GOT3 (cell line): ENCODE results near the gene SEC23B.
"Not testable (repeated sequence)": the region's sequence is repeated elsewhere in the genome, so short reads cannot be mapped to it uniquely, and the experiment has no call there.

ENCODE experiments used
- DNase-seq: peaks from one replicate; lab custom pipeline; 2025; ENCODE audit warnings: mixed read lengths; lab: John Stamatoyannopoulos, UW

The SEC23B gene

DNA sequence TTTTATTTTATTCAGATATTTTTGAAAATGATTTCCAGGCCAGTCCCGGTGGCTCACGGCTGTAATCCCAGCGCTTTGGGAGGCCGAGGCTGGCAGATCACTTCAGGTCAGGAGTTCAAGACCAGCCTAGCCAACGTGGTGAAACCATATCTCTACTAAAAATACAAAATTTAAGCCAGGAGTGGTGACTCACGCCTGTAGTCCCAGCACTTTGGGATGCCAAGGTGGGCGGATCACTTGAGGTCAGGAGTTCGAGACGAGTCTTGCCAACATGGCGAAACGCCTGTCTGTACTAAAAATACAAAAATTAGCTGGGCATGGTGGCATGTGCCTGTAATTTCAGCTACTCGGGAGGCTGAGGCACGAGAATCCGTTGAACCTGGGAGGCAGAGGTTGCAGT, 19.0 kb downstream of the SEC23B start:
- not testable (repeated sequence) for DNase-seq

DNA sequence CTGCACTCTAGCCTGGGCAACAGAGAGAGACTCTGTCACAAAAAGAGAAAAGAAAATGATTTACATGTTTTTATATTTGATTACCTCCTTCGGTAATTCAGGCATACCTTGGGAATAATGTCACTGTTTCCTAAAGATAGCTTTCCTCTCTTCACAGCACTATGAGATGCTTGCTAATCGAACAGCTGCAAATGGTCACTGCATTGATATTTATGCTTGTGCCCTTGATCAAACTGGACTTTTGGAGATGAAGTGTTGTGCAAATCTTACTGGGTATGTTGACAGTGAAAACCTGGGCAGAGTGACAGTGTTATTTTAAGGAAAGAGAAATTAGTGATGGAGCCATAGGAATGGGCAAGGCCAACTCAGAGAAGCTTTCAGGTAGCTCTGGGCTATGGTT, 19.6 kb downstream of the SEC23B start:
- no peak for DNase-seq

DNA sequence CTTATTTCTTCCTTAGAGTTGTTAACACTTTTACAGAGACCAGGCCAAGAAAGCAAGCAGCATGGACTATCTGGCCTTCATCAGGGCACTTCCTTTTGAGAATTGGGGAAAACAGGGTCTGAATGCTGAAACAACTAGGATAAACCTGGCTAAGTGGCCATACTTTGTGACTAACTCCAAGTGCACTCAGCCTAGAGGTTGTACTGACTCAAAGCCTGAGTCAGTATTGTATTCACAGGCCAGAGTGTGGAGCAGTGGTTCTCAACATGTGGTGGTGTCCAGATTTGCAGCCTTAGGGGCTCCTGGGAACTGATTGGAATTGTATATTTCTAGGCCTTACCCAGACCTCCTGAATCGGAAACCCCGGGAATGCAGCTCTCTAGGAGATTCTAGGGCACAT, 20.1 kb downstream of the SEC23B start:
- no peak for DNase-seq

DNA sequence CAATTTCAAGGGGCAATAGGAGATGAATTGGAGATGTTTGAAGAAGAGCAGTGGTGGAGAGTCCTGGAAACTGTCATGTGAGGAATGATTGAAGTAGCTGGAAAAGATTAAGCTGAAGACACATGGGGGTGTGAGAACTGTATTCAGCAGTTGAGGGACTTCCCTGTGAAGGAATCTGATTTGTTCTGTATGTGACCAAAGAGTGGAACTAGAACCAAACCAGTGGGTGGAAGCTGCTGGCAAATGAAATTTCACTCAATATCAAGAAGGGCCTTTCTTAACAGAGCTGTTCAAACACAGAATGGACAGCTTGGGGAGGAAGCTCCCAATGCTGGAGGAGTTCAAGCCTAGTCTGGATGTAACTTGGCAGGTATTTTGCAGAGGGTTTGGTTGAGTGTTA, 21.3 kb downstream of the SEC23B start:
- DNase-seq, result no peak

DNA sequence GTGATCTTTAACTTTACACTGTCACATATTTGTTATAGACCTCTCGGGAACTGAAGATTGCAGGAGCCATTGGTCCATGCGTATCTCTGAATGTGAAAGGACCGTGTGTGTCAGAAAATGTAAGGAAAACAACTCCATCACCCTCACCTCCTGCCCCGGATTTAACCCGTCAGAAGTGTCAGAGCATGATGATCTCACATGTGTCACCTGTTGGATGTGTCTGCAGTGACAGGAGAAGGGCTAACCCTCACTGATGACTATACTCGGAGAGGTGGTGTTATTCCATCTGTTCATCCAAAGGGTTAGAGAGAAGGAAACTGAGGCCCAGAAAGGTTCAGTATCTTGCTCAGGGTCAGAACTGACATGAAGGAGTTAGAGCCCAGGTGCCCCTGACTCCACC, 24.9 kb downstream of the SEC23B start:
- no peak for DNase-seq

DNA sequence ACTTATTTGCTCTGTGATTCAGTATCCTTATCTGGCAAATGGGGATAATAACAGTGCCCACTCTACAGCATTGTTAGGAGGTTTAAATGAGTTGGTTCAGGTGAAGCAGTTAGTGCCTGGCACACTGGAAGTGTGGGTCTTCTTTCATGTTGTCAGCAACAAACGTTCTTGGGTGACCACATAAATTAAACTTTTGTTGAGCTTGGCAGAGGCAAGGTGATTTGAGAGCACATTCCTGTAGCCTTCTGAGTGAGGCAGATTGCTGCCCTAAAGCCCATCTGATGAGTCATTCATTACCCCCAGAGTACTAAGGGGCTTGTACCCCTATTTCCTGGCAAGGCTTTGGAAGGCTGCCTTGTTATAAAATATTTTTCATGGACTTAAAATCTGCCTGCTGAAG, 25.8 kb downstream of the SEC23B start:
- no peak for DNase-seq

DNA sequence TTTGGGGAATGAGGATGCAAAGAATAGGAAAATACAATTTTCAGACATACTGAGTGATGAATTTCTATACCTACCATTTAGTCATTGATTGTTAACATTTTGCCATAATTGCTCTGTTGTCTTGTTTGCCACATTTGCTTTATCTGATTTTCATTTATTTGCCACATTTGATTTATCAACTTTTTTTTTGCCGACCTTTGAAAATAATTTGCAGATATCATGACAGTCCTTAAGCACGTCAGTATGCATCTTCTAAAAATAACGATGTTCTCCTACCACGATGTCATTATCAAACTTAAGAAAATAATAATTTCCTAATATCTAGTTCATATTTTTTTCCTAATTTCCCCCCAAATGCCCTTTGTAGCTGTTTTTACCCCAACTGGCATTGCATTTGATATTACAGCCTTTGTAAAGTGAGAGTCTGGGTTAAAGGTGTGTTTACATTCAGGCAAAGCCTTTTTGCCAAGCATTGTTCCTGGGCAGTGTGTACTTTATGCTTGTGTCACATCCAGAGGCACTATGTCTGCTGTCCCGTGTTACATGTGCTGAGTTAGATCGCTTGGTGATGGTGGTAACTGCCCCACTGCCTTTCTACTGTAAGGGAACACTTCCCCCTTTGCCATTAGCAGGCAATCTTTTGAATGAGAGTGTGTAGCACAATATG, 26.4 kb downstream of the SEC23B start:
- DNase-seq, result no peak

DNA sequence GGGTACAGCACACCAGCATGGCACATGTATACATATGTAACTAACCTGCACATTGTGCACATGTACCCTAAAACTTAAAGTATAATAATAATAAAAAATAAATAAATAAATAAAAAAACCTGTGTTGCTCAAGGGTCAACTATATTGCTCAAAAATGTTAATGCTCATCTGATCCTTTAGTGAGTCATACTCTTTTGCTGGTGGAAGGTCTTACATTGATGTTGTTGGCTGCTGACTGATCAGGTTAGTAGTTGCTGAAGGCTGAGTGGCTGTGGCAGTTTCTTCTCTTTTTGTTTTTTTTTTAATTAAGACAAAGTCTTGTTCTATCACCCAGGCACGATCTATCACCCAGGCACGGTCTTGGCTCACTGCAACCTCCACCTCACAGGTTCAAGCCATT, 29.9 kb downstream of the SEC23B start:
- no peak for DNase-seq

DNA sequence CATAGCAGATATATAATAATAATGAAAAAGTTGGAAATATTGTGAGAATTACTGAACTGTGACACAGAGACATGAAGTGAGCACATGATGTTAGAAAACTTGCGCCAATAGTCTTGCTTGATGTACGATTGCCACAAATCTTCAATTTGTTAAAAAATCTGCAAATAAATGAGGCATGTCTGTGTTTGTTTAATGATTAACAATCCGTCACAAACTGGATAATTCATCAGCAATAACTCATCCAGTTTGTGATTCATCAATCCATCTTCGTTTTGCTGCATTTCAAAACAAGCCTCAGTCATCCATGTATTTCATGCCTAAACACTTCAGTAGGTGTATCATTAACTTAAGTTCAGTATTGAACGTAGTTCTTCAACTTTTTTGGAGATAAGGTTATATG, 34.0 kb downstream of the SEC23B start:
- no peak for DNase-seq

DNA sequence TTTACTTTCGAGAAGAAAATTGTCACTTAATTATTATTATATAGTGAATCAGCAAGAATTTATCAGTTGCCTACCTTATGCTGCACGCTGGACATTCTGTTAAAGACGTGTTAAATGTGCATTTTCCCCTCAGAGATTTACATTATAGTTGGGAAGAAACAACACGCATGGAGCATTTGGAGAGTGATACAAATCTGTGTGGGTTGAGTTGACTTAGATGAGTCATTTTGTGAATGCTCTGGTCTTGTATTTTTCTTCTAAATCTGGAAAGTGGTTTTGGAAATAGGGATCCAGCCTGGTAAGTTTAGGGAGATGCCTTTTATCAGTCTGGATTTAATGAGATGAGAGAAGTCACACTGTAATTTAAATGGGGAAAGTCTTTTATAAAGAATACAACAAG, 35.5 kb downstream of the SEC23B start:
- DNase-seq, result no peak

DNA sequence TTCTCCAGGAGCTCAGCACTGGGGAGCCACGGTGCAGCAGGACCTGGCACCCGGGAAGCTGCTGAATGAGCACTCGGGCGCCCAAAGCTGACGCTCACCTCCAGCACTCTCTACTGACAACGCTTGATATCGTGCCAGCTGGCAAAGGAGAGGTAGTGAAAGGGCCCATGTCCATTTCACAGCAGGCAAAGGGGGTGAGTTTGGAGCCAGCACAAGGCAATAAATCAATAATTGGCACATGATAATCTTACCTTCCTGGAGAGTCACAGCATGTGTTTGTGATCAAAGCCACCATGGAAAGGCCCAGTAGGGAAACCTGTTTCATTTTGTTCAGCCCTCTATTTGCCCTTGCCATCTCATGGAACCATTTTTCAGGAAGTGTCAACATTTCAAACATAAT, 36.2 kb downstream of the SEC23B start:
- no peak for DNase-seq

DNA sequence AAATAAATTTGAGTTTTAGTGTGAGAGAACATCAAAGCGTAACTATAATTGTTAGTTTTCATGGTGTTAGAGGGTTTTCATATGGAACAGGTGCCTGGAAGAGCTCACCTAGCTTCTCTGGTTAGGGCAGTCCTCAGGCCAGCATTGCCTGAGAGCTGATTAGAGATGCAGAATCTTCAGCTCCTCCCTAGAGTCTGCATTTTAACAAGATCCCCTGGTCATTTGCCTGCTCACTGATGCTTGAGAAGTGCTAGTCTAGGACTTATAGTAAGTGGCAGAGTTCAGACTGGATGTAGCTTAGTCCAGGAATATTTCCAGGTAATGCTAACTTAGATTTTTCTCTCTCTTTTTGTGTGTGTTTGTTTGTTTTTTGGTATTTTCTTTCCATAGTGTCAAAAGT, 37.8 kb downstream of the SEC23B start:
- DNase-seq, result no peak

DNA sequence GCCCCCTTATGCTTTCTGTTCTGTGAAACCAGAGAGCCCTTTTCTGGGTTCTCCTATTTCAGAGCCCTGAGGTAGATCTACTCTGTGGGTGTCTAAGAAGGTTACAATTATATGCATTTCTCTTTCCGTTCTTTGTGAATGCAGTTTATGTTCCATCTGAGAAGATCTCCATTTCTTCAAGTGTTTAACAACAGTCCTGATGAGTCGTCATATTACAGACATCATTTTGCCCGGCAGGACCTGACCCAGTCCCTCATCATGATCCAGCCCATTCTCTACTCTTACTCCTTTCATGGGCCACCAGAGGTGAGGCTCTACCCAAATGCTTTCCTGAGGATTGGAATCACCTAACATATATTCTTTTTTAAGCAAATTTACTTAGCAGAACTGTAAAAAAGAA, 40.7 kb downstream of the SEC23B start:
- no peak for DNase-seq

DNA sequence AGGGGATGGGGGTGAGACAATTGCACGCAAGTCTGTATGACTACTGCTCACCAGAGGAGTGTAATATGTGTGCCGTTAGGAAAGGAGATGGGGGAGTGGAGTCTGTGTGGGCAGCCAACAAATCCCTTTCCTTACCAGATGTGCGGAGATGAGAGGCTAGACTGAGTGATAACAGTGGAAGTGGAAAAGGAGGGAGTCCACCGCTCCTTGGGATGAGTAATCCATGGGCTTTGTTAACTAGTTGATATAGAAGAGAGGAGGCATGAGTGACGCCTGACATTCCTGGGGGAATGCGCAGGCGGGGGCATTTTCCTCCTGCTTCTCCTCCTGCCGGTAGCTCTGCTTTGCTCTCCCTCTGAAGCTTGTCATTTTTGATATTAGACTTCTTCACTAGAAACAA, 46.0 kb downstream of the SEC23B start:
- DNase-seq, result no peak

DNA sequence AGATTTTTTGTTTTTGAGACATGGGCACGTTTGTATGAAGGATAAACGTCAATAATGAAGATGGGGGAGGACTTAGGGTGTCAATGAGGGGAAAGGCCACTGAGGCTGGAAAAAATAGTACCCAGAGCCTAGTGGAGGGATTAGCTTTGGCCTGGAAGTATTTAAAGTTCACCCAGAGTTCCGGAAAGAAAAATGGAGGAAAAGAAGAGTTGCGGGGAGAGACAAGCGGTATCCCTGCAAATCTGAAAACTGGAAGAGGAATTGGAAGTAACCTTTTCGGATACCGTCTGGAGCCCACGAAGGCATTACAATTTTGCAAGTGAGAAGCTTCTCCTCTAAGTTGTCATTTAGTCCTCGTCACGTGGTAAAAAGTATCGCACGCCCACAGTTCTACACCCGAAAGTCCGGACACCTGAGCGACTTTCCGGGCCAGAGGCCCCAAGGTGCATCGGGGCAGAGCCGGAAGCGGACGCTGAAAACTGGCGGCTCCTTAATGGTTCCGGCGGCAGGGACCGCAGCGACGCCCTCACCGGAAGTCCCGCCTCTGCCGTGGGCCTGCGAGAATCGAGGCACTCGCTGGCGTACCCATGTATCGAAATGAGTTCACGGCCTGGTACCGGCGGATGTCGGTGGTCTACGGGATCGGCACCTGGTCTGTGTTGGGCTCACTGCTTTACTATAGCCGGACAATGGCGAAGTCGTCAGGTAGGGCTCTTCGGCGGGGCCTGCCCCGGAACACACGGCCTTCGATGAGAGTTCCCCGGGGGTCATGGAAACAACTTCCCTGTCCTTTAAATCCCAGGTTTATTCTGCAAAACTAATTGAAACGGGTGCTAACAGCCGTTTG, 59.4 kb downstream of the SEC23B start, which contains the start of gene SMIM26:
Gene SMIM26, plus strand, starts transcription at position 541 of the 847 bp plus-strand sequence. Its CDS starts 47 bp downstream, at position 588.
- peak; percentile 73 for DNase-seq

DNA sequence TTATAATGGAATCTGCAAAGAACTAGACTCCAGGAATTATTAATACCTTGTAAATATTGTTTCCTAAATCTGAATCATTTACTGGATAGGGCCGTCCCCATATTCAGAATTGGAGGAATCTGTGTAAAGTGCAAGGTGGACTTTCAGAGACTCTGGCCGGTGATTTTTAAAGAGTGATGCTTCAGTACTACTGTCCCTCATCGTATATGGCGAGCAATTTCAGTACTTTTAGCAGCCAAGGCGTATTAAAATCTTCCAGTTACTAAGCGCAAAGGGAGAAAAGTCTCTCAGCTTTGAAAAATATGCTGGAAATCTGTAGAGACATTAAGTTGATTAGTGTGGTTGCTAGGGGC, 60.0 kb downstream of the SEC23B start:
- no peak for DNase-seq

DNA sequence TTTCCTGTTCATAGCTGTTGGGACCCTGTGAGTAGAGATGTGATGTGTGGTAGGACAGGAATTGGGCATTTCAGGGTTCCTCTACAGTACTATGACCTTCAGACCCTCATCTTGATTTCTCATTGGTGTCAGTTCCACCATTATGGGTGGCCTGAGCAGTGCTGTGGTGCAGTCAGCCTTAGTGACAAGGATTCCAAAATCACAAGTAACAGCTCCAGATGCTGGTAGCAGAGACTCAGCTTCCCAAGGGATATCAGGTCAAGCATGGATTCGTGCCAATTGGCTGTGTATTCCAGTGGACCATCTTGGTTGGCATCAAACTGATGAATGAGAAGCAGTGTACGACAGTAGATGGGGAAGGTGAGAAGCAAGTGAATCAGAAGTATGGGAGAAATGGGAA, 63.3 kb downstream of the SEC23B start:
- DNase-seq, result no peak

DNA sequence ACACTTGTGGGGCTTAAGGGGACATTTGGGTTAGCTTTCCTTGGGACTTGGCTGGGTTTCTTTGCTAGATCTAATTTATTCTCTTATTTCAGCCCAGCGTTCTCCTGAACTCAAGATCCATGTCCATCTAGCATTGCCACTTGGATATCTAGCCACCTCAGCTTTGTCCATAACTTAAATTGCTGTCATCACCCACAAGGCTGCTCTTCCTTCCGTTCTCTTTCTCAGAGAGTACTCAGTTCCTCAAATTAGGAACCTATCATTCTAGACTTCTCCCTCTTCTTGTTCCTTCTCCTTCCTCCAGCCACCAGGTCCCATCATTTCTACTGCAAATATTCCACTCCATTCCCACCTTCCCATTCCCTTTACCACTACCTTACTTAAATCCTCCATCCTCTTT, 63.8 kb downstream of the SEC23B start:
- no peak for DNase-seq

DNA sequence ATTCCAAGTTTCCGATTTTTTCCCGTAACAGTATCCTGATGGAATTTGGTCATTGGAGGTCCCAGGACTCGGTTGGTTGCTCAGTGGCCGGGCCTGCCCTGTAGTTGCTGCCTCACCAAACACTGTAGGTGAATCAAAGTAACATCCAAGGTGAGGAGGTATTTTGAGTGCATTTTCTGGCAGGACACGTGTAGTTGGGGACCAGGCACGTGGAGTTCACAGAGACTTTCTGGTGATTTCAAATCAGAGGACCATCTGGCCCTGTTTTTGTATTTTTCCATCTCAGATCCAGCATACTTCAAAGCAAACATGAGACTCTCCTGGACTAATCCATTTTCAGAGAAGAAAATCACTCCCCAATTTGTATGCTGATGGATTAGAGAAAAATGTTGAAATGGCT, 70.2 kb downstream of the SEC23B start:
- no peak for DNase-seq

DNA sequence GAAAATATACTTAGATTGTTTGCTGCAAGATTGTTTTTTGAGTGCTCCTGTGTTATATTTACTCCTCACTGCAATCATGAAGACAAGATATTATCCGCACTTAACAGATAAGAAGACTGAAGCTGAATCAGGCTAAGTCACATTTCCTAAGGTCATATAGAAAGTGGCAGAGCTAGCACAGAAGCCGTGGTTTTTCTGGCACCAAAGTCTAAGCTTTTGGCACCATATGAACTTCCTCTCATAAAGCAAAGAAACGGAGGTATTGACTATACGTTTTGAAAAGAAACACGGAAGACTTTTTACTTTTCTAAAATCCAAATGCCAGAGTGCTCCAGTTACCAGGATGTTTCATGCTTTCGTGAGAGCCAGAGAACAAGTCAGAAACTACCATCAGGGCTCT, 70.8 kb downstream of the SEC23B start:
- DNase-seq, result no peak

DNA sequence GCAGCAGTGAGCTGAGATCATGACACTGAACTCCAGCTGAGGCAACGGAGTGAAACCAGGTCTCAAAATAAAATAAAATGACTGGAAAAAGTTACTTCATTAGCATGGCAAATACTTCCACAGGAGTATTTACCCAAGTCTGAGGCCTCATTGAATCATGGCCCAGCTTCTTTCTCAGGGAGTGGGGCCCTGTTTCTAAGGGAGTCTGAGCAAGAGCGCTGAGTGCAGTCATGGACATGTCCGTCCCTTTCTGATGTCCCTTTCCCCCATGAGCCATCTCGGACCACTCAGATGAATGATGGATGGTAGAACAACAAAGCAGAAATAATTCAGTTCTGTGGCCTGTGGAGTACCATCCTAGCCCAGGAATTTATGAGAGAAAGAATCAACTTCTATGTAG, 72.3 kb downstream of the SEC23B start:
- DNase-seq, result no peak

DNA sequence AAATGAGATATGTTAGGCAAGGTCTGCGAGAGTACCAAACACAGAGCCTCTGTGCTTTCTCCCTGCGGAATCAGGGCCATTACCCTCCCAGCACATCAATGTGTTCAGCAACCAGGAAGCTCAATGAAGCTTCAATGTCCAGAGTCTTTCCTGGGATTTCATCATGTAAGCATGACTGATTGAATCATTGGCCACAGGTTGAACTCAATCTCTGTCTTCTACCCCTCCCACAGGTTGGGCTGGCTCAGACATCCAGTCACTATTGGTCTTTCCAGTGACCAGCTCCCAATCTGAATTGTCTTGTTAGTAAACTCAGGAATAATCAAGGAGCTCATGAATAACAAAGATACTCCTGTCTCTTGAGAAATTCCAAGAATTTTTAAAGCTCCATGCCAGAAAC, 77.4 kb downstream of the SEC23B start:
- no peak for DNase-seq

DNA sequence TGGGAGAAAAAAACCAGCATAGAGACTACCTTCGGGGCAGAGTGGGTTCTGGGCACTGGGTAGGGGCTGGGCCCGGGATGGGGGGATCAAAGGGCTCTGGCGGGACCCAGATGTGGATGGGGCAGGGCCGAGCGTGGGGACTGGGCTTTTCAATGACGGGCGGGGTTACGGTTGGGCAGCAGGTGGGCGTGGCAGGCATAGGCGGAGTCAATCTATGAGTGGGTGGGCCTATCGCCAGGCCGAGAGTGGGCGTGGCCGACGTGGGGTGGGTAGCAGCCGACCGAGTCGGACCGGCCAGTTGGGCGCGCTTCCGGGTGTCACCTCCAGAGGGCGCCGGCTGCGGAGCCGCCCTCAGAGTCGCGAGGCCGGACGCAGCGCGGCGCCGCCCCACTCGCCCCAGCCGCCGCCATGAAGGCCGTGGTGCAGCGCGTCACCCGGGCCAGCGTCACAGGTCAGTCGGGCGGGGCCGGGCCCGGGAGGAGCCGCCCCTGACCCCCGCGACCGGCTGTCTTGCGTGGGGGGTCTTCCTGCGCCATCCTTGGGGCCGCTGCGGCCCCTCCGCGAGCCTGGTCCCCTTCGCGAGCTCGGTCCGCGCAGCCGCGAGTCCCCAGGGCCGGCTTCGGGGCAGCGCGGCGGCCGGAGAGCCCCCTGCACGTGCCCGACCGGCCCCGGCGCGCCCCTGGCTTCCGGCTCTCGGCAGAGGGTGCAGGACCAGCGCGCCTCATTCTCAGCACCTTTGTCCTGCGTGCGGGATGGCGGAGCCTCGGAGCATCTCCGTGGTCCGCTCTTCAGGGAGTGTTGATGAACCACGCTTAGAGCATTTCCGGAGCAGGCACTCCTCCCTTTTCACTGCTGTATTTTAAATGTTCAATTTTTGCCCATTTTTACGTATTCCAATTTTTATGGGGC, 80.2 kb downstream of the SEC23B start, which contains the start of gene DTD1:
Gene DTD1, plus strand, starts transcription at position 390 of the 909 bp plus-strand sequence. Its CDS starts 19 bp downstream, at position 409.
- peak; percentile 68 for DNase-seq
